ENCODE data around the gene SALL2.

SALL2 gene

GRCh38 chr14:21525962-21526671 lies at the start of gene SALL2:
SALL2 (minus strand) TSS chr14:21526346; CDS start chr14:21526127, 219 bp downstream.
- ATAC-seq = peak; percentile 95
- TF ChIP-seq RARB (CRISPR knock-in tag; IDR thresholded peaks at IDR 0.05) = no peak

DNA sequence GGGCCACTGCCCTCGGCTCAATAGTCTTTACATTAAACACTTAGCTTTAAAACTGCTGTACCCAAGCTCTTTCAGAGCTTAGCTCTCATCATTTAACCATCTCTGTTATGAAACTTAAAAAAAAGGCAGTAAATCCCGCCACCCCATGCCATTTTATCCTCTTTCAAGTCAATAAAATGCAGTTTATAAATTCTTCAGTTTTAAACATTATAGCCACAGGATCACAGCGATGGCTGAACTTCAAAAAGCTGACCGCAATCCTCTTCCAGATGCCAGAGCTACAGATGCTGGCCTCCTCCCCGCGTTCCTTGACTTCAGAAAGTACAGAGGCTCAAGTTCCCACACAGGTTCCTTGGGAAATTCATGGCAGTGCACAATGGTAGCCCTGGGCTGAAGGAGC lies 49.5 kb upstream of the SALL2 start:
- no peak for ATAC-seq
- no peak for TF ChIP-seq ZNF70 (CRISPR knock-in tag; IDR thresholded peaks at IDR 0.05)
- TF ChIP-seq CSDC2 (CRISPR knock-in tag; IDR thresholded peaks at IDR 0.05) = no peak
- TF ChIP-seq ZC3H10 (CRISPR knock-in tag; IDR thresholded peaks at IDR 0.05) = no peak
- no peak for TF ChIP-seq CSRNP3 (CRISPR knock-in tag; IDR thresholded peaks at IDR 0.05)
- TF ChIP-seq PPARA (CRISPR knock-in tag; IDR thresholded peaks at IDR 0.05; ENCODE audit: borderline replicate concordance) = no peak
- no peak for TF ChIP-seq ZNF8 (CRISPR knock-in tag; IDR thresholded peaks at IDR 0.05)
- no peak for TF ChIP-seq POU6F1 (CRISPR knock-in tag; IDR thresholded peaks at IDR 0.05; ENCODE audit: borderline replicate concordance, low read depth)
- no peak for TF ChIP-seq TSHZ2 (CRISPR knock-in tag; IDR thresholded peaks at IDR 0.05)
- no peak for TF ChIP-seq RARB (CRISPR knock-in tag; IDR thresholded peaks at IDR 0.05)
- no peak for TF ChIP-seq GLIS3 (CRISPR knock-in tag; IDR thresholded peaks at IDR 0.05)
- TF ChIP-seq, protein P1, sequence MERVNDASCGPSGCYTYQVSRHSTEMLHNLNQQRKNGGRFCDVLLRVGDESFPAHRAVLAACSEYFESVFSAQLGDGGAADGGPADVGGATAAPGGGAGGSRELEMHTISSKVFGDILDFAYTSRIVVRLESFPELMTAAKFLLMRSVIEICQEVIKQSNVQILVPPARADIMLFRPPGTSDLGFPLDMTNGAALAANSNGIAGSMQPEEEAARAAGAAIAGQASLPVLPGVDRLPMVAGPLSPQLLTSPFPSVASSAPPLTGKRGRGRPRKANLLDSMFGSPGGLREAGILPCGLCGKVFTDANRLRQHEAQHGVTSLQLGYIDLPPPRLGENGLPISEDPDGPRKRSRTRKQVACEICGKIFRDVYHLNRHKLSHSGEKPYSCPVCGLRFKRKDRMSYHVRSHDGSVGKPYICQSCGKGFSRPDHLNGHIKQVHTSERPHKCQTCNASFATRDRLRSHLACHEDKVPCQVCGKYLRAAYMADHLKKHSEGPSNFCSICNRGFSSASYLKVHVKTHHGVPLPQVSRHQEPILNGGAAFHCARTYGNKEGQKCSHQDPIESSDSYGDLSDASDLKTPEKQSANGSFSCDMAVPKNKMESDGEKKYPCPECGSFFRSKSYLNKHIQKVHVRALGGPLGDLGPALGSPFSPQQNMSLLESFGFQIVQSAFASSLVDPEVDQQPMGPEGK (CRISPR knock-in tag; IDR thresholded peaks at IDR 0.05; ENCODE audit: borderline replicate concordance) = no peak
- TF ChIP-seq BACH2 (CRISPR knock-in tag; IDR thresholded peaks at IDR 0.05; ENCODE audit: borderline replicate concordance) = no peak
- no peak for TF ChIP-seq TOX (CRISPR knock-in tag; IDR thresholded peaks at IDR 0.05; ENCODE audit: borderline replicate concordance)

GRCh38 chr14:21572604-21573003 lies 46.5 kb upstream of the SALL2 start:
- no peak for ATAC-seq
- TF ChIP-seq, protein P1 (CRISPR knock-in tag; IDR thresholded peaks at IDR 0.05; ENCODE audit: borderline replicate concordance) = no peak
- TF ChIP-seq ESRRG (CRISPR knock-in tag; IDR thresholded peaks at IDR 0.05) (no peak), ARNTL (CRISPR knock-in tag; IDR thresholded peaks at IDR 0.05; ENCODE audit: borderline replicate concordance, low read depth) (no peak), PPARA (CRISPR knock-in tag; IDR thresholded peaks at IDR 0.05; ENCODE audit: borderline replicate concordance) (no peak), ZNF70 (CRISPR knock-in tag; IDR thresholded peaks at IDR 0.05) (no peak), TCF4 (CRISPR knock-in tag; IDR thresholded peaks at IDR 0.05; ENCODE audit: borderline replicate concordance) (no peak), TSHZ2 (CRISPR knock-in tag; IDR thresholded peaks at IDR 0.05) (no peak), ZFP30 (CRISPR knock-in tag; IDR thresholded peaks at IDR 0.05) (no peak)

Data from SK-N-SH treated with all-trans-retinoic acid at 6 μM for 48 hours (cell line).